ENCODE data around the gene DLG1.

DNA sequence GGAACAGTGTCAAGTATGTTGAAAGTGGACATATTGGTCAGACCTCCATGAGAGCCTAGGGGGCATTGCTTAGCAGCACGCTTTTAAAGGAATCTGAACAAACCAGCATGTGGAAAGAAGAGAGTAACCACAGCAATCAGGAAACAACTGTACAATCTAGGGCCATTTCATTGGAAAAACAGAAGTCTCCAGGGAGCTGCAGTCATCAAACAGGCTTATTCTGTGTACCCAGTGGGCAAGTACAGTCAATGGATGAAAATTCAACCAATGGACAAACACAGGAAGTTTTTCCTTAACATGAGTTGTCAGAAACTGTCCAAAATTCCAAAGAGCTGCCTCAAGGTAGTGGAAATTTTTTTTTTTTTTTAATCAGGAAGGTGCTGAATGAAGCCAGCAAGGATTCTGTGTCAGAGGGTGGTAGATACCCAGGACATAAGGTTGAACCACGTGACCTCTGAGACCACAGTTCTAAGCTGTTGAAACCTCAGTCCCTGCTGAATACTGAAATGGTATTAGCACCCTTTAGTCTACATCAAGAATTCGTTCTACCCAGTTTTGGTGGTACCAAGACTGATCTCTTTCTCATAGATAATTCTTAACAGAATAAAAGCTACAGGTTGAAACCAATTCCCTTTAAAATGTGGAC lies 4.4 kb upstream of the DLG1 start:
- TF ChIP-seq, protein P1, sequence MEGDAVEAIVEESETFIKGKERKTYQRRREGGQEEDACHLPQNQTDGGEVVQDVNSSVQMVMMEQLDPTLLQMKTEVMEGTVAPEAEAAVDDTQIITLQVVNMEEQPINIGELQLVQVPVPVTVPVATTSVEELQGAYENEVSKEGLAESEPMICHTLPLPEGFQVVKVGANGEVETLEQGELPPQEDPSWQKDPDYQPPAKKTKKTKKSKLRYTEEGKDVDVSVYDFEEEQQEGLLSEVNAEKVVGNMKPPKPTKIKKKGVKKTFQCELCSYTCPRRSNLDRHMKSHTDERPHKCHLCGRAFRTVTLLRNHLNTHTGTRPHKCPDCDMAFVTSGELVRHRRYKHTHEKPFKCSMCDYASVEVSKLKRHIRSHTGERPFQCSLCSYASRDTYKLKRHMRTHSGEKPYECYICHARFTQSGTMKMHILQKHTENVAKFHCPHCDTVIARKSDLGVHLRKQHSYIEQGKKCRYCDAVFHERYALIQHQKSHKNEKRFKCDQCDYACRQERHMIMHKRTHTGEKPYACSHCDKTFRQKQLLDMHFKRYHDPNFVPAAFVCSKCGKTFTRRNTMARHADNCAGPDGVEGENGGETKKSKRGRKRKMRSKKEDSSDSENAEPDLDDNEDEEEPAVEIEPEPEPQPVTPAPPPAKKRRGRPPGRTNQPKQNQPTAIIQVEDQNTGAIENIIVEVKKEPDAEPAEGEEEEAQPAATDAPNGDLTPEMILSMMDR (IDR thresholded peaks at IDR 0.05), result no peak
- TF ChIP-seq POLR2AphosphoS5 (IDR thresholded peaks at IDR 0.05) (no peak), POLR2A (IDR thresholded peaks at IDR 0.05) (no peak)
